GM12878 (cell line): Measurements from ENCODE around the gene TMEM256.

Experiments
- CHD1 ChIP-seq: IDR thresholded peaks from 2 replicates; pipeline ENCODE4 v1.6.1; 2012; ENCODE audit warnings: low read depth, low read length, improper control_type of control experiment
- CTCF ChIP-seq, 3 experiments: IDR thresholded peaks in 2 of 3; conservative IDR thresholded peaks in 1 of 3; 2 replicates each; pipeline ENCODE4 v1.5.1; 2011; ENCODE audit warnings: low read depth in 3 of 3, low read length in 3 of 3, mild to moderate bottlenecking in 3 of 3, control low read depth in 2 of 3, moderate library complexity in 2 of 3, inconsistent platforms in 1 of 3, mixed read lengths in 1 of 3; ENCODE audit not compliant: control insufficient read depth in 2 of 3, insufficient read depth in 1 of 3; ENCODE audit errors: extremely low read depth in 1 of 3
- EZH2 ChIP-seq: IDR thresholded peaks from 2 replicates; pipeline ENCODE4 v1.6.1; 2012; ENCODE audit warnings: low read depth, mild to moderate bottlenecking, control low read depth, inconsistent platforms, low read length, borderline replicate concordance; ENCODE audit not compliant: control insufficient read depth
- GATAD2B ChIP-seq: fragments of 450-650 bp; conservative IDR thresholded peaks from 2 replicates; pipeline ENCODE4 v1.6.1; 2017; ENCODE audit warnings: low read depth, mild to moderate bottlenecking, moderate library complexity
- PKNOX1 ChIP-seq: fragments of 450-650 bp; IDR thresholded peaks from 2 replicates; pipeline ENCODE4 v1.6.1; 2016; ENCODE audit warnings: mild to moderate bottlenecking
- POLR2A ChIP-seq: IDR thresholded peaks from 2 replicates; pipeline ENCODE4 v1.6.1; 2011; ENCODE audit warnings: low read depth, mild to moderate bottlenecking, low read length
- POLR2AphosphoS5 ChIP-seq: IDR thresholded peaks from 2 replicates; pipeline ENCODE4 v1.6.1; 2011; ENCODE audit warnings: mild to moderate bottlenecking, low read length, inconsistent platforms
- POU2F2 ChIP-seq: IDR thresholded peaks from 3 replicates; pipeline ENCODE4 v1.6.1; 2011; ENCODE audit warnings: low read depth, mild to moderate bottlenecking, low read length, borderline replicate concordance
- REST ChIP-seq: IDR thresholded peaks from 2 replicates; pipeline ENCODE4 v1.6.1; 2012; ENCODE audit warnings: mild to moderate bottlenecking, low read depth, low read length
- TCF12 ChIP-seq: IDR thresholded peaks from 2 replicates; pipeline ENCODE4 v1.6.1; 2011; ENCODE audit warnings: low read depth, mild to moderate bottlenecking, low read length
- ZNF274 ChIP-seq: IDR thresholded peaks from one replicate; pipeline ENCODE4 v1.8.0; 2011; ENCODE audit not compliant: insufficient read length, insufficient read depth
- TF ChIP-seq, protein P1 (sequence below): IDR thresholded peaks from 2 replicates; pipeline ENCODE4 v1.6.1; 2012; ENCODE audit warnings: low read length, inconsistent platforms
- TF ChIP-seq, protein P2 (sequence below): fragments of 450-650 bp; IDR thresholded peaks from 2 replicates; pipeline ENCODE4 v1.6.1; 2016; ENCODE audit warnings: mild to moderate bottlenecking

DNA sequence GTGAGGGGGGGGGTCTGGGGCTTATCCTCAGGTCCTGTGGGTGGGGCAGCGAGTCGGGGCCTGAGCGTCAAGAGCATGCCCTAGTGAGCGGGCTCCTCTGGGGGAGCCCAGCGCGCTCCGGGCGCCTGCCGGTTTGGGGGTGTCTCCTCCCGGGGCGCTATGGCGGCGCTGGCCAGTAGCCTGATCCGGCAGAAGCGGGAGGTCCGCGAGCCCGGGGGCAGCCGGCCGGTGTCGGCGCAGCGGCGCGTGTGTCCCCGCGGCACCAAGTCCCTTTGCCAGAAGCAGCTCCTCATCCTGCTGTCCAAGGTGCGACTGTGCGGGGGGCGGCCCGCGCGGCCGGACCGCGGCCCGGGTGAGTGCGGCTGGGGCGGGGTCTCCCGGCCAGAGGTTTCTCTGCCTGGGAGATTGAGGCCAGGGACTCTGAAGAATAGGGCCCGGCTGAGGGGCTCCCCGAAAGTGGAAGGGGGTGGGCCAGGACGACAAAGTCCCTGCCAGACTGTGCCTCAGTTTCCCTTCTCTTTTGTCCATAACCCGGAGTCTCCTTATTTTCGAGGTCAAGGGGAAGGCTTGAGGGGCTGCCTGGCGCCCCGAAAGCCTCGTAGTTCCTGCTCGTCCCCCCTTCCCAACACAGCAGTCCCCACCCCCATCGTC, 35.7 kb upstream of the TMEM256 start, which contains the start of gene FGF11:
- TF ChIP-seq POU2F2 (no peak), REST (peak; percentile 35; the same call in 1 of the 2 replicates), POLR2AphosphoS5 (no peak), TCF12 (no peak), CHD1 (no peak), ZNF274 (no peak), CTCF (IDR thresholded peaks at IDR 0.05 in 2 of 3, conservative IDR thresholded peaks at IDR 0.05 in 1 of 3; ENCODE audit: control insufficient read depth in 2 of 3, extremely low read depth in 1 of 3, insufficient read depth in 1 of 3, low read depth in 3 of 3, low read length in 3 of 3) (no peak), POLR2A (peak; percentile 52), EZH2 (no peak), PKNOX1 (no peak), GATAD2B (0 out of 2 replicates have a peak, but pooled peaks have one; percentile 43)
- TF ChIP-seq, protein P1, sequence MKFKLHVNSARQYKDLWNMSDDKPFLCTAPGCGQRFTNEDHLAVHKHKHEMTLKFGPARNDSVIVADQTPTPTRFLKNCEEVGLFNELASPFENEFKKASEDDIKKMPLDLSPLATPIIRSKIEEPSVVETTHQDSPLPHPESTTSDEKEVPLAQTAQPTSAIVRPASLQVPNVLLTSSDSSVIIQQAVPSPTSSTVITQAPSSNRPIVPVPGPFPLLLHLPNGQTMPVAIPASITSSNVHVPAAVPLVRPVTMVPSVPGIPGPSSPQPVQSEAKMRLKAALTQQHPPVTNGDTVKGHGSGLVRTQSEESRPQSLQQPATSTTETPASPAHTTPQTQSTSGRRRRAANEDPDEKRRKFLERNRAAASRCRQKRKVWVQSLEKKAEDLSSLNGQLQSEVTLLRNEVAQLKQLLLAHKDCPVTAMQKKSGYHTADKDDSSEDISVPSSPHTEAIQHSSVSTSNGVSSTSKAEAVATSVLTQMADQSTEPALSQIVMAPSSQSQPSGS = no peak
- TF ChIP-seq, protein P2, sequence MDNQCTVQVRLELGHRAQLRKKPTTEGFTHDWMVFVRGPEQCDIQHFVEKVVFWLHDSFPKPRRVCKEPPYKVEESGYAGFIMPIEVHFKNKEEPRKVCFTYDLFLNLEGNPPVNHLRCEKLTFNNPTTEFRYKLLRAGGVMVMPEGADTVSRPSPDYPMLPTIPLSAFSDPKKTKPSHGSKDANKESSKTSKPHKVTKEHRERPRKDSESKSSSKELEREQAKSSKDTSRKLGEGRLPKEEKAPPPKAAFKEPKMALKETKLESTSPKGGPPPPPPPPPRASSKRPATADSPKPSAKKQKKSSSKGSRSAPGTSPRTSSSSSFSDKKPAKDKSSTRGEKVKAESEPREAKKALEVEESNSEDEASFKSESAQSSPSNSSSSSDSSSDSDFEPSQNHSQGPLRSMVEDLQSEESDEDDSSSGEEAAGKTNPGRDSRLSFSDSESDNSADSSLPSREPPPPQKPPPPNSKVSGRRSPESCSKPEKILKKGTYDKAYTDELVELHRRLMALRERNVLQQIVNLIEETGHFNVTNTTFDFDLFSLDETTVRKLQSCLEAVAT = no peak
